Measurements from ENCODE around the gene RHOG. TPM values are rescaled to one million over a fixed set of nuclear protein-coding genes. Genes with fewer than 3 reads are reported as not detected.

RHOG gene
- total and polyA plus RNA-seq, 9 of the 15 experiments (the other 6 are each of a cell fraction or from before 2014, with no cell fraction given) = 22.6 to 162 (median 80.3) TPM

DNA sequence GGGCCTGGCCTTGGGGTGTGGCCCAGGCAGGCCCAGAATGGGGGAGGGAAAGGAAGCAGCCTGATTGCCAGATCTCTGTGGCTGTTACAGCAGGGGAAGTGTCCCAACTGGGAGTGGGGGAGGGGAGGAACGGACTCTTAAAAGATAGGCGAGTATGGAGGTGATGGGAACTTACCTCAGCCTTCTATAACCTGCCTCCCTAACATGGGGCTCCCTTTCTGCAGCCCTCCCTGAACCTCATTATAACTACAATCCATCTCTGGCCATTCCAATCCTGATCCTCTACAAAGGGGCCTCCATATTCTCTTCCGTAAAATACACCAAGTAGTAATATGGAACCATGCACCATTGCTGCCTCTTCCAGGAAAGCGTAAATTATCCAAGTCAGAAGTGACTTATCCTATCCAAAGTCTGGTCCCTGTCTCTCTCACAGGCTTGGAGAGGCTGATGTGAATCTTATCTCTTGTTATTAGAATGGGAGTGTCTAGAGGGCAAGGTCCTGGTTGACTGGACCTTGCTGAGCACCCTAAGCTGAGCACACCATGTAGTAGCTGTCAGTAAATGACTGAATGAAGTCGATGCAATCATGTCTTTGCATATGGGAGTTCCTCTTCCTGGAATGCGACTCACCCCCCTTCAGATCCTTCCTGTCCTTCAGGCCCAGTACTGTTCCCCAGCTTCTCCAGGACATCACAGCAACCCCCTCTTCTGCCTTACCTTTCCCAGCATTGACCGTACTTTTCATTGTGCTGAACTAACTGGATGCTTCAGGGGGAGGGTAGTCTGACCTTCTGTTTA is 5.9 kb downstream of the RHOG start (continued):
- TF ChIP-seq, protein P1, sequence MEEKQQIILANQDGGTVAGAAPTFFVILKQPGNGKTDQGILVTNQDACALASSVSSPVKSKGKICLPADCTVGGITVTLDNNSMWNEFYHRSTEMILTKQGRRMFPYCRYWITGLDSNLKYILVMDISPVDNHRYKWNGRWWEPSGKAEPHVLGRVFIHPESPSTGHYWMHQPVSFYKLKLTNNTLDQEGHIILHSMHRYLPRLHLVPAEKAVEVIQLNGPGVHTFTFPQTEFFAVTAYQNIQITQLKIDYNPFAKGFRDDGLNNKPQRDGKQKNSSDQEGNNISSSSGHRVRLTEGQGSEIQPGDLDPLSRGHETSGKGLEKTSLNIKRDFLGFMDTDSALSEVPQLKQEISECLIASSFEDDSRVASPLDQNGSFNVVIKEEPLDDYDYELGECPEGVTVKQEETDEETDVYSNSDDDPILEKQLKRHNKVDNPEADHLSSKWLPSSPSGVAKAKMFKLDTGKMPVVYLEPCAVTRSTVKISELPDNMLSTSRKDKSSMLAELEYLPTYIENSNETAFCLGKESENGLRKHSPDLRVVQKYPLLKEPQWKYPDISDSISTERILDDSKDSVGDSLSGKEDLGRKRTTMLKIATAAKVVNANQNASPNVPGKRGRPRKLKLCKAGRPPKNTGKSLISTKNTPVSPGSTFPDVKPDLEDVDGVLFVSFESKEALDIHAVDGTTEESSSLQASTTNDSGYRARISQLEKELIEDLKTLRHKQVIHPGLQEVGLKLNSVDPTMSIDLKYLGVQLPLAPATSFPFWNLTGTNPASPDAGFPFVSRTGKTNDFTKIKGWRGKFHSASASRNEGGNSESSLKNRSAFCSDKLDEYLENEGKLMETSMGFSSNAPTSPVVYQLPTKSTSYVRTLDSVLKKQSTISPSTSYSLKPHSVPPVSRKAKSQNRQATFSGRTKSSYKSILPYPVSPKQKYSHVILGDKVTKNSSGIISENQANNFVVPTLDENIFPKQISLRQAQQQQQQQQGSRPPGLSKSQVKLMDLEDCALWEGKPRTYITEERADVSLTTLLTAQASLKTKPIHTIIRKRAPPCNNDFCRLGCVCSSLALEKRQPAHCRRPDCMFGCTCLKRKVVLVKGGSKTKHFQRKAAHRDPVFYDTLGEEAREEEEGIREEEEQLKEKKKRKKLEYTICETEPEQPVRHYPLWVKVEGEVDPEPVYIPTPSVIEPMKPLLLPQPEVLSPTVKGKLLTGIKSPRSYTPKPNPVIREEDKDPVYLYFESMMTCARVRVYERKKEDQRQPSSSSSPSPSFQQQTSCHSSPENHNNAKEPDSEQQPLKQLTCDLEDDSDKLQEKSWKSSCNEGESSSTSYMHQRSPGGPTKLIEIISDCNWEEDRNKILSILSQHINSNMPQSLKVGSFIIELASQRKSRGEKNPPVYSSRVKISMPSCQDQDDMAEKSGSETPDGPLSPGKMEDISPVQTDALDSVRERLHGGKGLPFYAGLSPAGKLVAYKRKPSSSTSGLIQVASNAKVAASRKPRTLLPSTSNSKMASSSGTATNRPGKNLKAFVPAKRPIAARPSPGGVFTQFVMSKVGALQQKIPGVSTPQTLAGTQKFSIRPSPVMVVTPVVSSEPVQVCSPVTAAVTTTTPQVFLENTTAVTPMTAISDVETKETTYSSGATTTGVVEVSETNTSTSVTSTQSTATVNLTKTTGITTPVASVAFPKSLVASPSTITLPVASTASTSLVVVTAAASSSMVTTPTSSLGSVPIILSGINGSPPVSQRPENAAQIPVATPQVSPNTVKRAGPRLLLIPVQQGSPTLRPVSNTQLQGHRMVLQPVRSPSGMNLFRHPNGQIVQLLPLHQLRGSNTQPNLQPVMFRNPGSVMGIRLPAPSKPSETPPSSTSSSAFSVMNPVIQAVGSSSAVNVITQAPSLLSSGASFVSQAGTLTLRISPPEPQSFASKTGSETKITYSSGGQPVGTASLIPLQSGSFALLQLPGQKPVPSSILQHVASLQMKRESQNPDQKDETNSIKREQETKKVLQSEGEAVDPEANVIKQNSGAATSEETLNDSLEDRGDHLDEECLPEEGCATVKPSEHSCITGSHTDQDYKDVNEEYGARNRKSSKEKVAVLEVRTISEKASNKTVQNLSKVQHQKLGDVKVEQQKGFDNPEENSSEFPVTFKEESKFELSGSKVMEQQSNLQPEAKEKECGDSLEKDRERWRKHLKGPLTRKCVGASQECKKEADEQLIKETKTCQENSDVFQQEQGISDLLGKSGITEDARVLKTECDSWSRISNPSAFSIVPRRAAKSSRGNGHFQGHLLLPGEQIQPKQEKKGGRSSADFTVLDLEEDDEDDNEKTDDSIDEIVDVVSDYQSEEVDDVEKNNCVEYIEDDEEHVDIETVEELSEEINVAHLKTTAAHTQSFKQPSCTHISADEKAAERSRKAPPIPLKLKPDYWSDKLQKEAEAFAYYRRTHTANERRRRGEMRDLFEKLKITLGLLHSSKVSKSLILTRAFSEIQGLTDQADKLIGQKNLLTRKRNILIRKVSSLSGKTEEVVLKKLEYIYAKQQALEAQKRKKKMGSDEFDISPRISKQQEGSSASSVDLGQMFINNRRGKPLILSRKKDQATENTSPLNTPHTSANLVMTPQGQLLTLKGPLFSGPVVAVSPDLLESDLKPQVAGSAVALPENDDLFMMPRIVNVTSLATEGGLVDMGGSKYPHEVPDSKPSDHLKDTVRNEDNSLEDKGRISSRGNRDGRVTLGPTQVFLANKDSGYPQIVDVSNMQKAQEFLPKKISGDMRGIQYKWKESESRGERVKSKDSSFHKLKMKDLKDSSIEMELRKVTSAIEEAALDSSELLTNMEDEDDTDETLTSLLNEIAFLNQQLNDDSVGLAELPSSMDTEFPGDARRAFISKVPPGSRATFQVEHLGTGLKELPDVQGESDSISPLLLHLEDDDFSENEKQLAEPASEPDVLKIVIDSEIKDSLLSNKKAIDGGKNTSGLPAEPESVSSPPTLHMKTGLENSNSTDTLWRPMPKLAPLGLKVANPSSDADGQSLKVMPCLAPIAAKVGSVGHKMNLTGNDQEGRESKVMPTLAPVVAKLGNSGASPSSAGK (IDR thresholded peaks at IDR 0.05) = no peak
- TF ChIP-seq ZKSCAN8 (CRISPR knock-in tag; IDR thresholded peaks at IDR 0.05) (no peak; the same call in 1 of the 2 replicates), SPI1 (IDR thresholded peaks at IDR 0.05; ENCODE audit: borderline replicate concordance, low read depth, low read length) (peak; percentile 92), BHLHE40 (IDR thresholded peaks at IDR 0.05; ENCODE audit: low read length) (peak; percentile 57), ZNF274 (IDR thresholded peaks at IDR 0.05; ENCODE audit: borderline replicate concordance, low read depth, low read length) (no peak), NR1H2 (CRISPR knock-in tag; IDR thresholded peaks at IDR 0.05) (0 out of 2 replicates have a peak, but pooled peaks have one; percentile 14), ZKSCAN1 (IDR thresholded peaks at IDR 0.05; ENCODE audit: low read depth, low read length) (peak; percentile 77), EGR1 (conservative IDR thresholded peaks at IDR 0.05) (0 out of 2 replicates have a peak, but pooled peaks have one; percentile 30), ZBTB7A (IDR thresholded peaks at IDR 0.05; ENCODE audit: borderline replicate concordance, control insufficient read depth, low read depth, low read length) (no peak), RFX7 (CRISPR knock-in tag; IDR thresholded peaks at IDR 0.05) (peak; percentile 22; the same call in 1 of the 2 replicates), ZFP1 (CRISPR knock-in tag; IDR thresholded peaks at IDR 0.05) (no peak)
- TF ChIP-seq, protein P2, sequence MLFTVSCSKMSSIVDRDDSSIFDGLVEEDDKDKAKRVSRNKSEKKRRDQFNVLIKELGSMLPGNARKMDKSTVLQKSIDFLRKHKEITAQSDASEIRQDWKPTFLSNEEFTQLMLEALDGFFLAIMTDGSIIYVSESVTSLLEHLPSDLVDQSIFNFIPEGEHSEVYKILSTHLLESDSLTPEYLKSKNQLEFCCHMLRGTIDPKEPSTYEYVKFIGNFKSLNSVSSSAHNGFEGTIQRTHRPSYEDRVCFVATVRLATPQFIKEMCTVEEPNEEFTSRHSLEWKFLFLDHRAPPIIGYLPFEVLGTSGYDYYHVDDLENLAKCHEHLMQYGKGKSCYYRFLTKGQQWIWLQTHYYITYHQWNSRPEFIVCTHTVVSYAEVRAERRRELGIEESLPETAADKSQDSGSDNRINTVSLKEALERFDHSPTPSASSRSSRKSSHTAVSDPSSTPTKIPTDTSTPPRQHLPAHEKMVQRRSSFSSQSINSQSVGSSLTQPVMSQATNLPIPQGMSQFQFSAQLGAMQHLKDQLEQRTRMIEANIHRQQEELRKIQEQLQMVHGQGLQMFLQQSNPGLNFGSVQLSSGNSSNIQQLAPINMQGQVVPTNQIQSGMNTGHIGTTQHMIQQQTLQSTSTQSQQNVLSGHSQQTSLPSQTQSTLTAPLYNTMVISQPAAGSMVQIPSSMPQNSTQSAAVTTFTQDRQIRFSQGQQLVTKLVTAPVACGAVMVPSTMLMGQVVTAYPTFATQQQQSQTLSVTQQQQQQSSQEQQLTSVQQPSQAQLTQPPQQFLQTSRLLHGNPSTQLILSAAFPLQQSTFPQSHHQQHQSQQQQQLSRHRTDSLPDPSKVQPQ (CRISPR knock-in tag; IDR thresholded peaks at IDR 0.05; ENCODE audit: borderline replicate concordance) = no peak

All from K562 (cell line).